Left ventricle myocardium inferior (tissue), 1 donor: Measurements from ENCODE around the gene EPO. TPM values are rescaled to one million over a fixed set of nuclear protein-coding genes. Genes with fewer than 3 reads are reported as not detected.

ENCODE experiments used
- DNase-seq: peaks from one replicate; pipeline ENCODE4 v3.0.0-alpha.2; 2020
- H3K27ac ChIP-seq: fragments of 200-600 bp; replicated peaks from 2 replicates; pipeline ENCODE4 v1.8.0; 2021
- H3K27me3 ChIP-seq: fragments of 200-600 bp; 2 replicates; pipeline ENCODE4 v1.8.0; 2021; ENCODE audit warnings: low read depth
- H3K36me3 ChIP-seq: fragments of 200-600 bp; 2 replicates; pipeline ENCODE4 v1.8.0; 2021
- H3K4me1 ChIP-seq: fragments of 200-600 bp; 2 replicates; pipeline ENCODE4 v1.8.0; 2021
- H3K4me3 ChIP-seq: fragments of 200-600 bp; 2 replicates; pipeline ENCODE4 v1.8.0; 2021; ENCODE audit warnings: mild to moderate bottlenecking, moderate library complexity
- H3K9me3 ChIP-seq: fragments of 200-600 bp; replicated peaks from 2 replicates; pipeline ENCODE4 v1.8.0; 2021
- intact Hi-C: fragments of 100-400 bp; cut with micrococcal nuclease; formaldehyde crosslinking; loops from one replicate; pipeline ENCODE4 v1.11.0; 2022
- total RNA-seq: library from RNA; stranded (reverse); fragmentation: NEBNext Ultra II Directional; extraction: Animal tissue kit (Norgen Biotek cat#: 25700); gene quantifications from one replicate; pipeline ENCODE4 v1.2.1, GENCODE V29; 2021
- TF ChIP-seq, protein P1 (sequence below): fragments of 200-600 bp; IDR thresholded peaks from 2 replicates; pipeline ENCODE4 v1.8.0; 2021; ENCODE audit warnings: antibody characterized with exemption, mild to moderate bottlenecking, borderline replicate concordance
- donor health status: DM: no; HTN: yes; CAD: no; lungs with severe emphysema.

Gene EPO
- total RNA-seq, 1 donor from 2014 or later: not detected

DNA sequence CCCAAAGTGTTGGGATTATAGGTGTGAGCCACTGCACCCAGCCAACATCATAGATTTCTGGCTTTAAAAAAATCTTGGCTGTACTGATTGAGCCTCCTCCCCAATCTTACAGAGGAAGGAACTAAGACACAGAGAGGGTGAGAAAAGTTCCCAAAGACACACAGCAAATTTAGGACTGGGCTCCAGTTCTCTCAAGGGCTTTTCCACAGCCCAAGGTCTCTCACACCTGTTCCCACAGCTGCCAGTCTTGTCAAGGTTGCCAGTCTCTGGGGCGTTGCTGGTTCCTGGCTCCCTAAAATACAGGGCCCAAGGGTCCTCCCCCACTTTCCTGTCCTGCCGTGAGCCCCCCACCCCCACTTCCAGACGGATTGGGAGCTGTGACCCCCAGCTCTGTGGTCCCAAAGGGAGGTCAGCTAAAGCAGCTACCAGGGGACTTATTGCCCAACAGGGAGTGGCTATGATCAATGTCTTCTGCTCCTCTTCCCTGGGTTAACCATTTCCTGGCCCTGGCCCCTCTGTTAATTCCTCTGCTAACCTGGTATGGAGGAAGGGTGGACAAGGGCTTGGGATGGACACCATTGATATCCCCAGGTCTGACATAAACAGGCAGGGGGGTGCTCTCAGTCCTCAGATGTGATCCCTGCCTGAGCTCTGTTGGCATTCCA, 10.0 kb downstream of the EPO start:
- no peak for DNase-seq
- no peaks in the 10 kb centered on the region for H3K9me3 ChIP-seq
- TF ChIP-seq, protein P1, sequence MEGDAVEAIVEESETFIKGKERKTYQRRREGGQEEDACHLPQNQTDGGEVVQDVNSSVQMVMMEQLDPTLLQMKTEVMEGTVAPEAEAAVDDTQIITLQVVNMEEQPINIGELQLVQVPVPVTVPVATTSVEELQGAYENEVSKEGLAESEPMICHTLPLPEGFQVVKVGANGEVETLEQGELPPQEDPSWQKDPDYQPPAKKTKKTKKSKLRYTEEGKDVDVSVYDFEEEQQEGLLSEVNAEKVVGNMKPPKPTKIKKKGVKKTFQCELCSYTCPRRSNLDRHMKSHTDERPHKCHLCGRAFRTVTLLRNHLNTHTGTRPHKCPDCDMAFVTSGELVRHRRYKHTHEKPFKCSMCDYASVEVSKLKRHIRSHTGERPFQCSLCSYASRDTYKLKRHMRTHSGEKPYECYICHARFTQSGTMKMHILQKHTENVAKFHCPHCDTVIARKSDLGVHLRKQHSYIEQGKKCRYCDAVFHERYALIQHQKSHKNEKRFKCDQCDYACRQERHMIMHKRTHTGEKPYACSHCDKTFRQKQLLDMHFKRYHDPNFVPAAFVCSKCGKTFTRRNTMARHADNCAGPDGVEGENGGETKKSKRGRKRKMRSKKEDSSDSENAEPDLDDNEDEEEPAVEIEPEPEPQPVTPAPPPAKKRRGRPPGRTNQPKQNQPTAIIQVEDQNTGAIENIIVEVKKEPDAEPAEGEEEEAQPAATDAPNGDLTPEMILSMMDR: no peak
- intact Hi-C loops: no loop called here
- no peak overlapping the region for H3K27ac ChIP-seq
- H3K4me1 ChIP-seq: no peaks in the 10 kb centered on the region
- H3K4me3 ChIP-seq: no peak overlapping the region
- H3K36me3 ChIP-seq: no peaks in the 10 kb centered on the region
- H3K27me3 ChIP-seq: peaks cover 86% of the 10 kb centered on the region

- Histone ChIP-seq H3K36me3 (no peaks in the 10 kb centered on the region), H3K4me1 (no peaks in the 10 kb centered on the region), H3K27ac (no peak overlapping the region), H3K27me3 (peaks cover 81% of the 10 kb centered on the region), H3K4me3 (no peak overlapping the region), H3K9me3 (no peaks in the 10 kb centered on the region)
- no peak for DNase-seq
- TF ChIP-seq, protein P1: no peak
- intact Hi-C loops: no loop called here
Measured at GRCh38 chr7:100731937-100732636, 11.8 kb downstream of the EPO start.

GRCh38 chr7:100735730-100736129, 15.5 kb downstream of the EPO start:
- Histone ChIP-seq H3K36me3 (no peaks in the 10 kb centered on the region), H3K4me1 (no peaks in the 10 kb centered on the region), H3K4me3 (no peak overlapping the region), H3K9me3 (no peaks in the 10 kb centered on the region), H3K27ac (no peak overlapping the region), H3K27me3 (peaks cover 61% of the 10 kb centered on the region)
- DNase-seq: no peak
- TF ChIP-seq, protein P1: no peak
- intact Hi-C loops: no loop called here

- TF ChIP-seq, protein P1: no peak
- Histone ChIP-seq H3K36me3 (no peaks in the 10 kb centered on the region), H3K9me3 (no peaks in the 10 kb centered on the region), H3K4me1 (no peaks in the 10 kb centered on the region), H3K4me3 (no peak overlapping the region), H3K27me3 (peaks cover 53% of the 10 kb centered on the region), H3K27ac (no peak overlapping the region)
- DNase-seq: no peak
- intact Hi-C loops: no loop called here
Measured at GRCh38 chr7:100736671-100737070, 16.4 kb downstream of the EPO start.

DNA sequence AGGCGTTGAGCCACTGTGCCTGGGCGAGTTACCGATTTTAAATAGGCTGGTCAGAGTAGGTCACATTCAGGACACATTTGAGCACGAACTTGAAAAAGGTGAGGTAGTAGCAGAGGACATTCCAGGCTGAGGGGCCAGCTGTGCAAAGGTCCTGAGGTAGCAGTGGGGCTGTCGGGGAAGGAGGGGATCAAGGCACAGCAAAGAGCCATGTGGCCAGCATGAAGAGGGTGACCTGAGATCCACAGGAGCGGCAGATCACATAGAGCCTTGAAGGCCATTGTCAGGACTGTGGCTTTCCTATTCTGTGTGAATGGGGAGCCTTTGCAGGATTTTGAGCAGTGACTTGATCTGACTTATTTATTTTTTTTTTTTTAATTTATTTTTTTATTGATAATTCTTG, 19.7 kb downstream of the EPO start:
- intact Hi-C loops: no loop called here
- TF ChIP-seq, protein P1: no peak
- Histone ChIP-seq H3K9me3 (no peaks in the 10 kb centered on the region), H3K36me3 (no peaks in the 10 kb centered on the region), H3K27ac (no peak overlapping the region), H3K4me3 (no peak overlapping the region), H3K4me1 (no peaks in the 10 kb centered on the region), H3K27me3 (peaks cover 36% of the 10 kb centered on the region)
- DNase-seq: no peak
